Gastrocnemius medialis (tissue), 4 donors: Measurements from ENCODE around the gene E2F8. TPM values are rescaled to one million over a fixed set of nuclear protein-coding genes. Genes with fewer than 3 reads are reported as not detected.

Experiments used
- ATAC-seq, 2 donors: fragments of 150-250 bp; one replicate each; pipeline ENCODE4 v1.9.1; 2016
- DNase-seq, 2 donors: peaks; one replicate each; pipeline ENCODE4 v3.0.0-alpha.2; 2019
- H3K27ac ChIP-seq, 4 donors: fragments of 200-600 bp; sonication (generic); 1 replicate in 1 of 4; 2 replicates in 3 of 4; pipeline ENCODE4 v1.5.1; 2016 to 2018; ENCODE audit warnings: mild to moderate bottlenecking in 2 of 4, moderate library complexity in 1 of 4
- H3K27me3 ChIP-seq, 3 donors: fragments of 200-600 bp; sonication (generic) in 2 of 3; 1 replicate in 1 of 3; 2 replicates in 2 of 3; pipeline versions ENCODE4 v1.5.1 to v1.6.0; 2016 to 2019; ENCODE audit warnings: mild to moderate bottlenecking in 1 of 3, moderate library complexity in 1 of 3
- H3K36me3 ChIP-seq, 2 donors: fragments of 200-600 bp; sonication (generic) in 1 of 2; one replicate each; pipeline ENCODE4 v1.5.1; 2017 to 2018
- H3K4me1 ChIP-seq, 2 donors: fragments of 200-600 bp; sonication (generic) in 1 of 2; one replicate each; pipeline ENCODE4 v1.5.1; 2016 to 2017; ENCODE audit warnings: mild to moderate bottlenecking in 2 of 2
- H3K4me3 ChIP-seq, 4 donors: fragments of 200-600 bp; sonication (generic) in 3 of 4; 1 replicate in 1 of 4; 2 replicates in 3 of 4; pipeline ENCODE4 v1.5.1; 2016 to 2019; ENCODE audit warnings: mild to moderate bottlenecking in 2 of 4
- H3K9me3 ChIP-seq, 3 donors: fragments of 200-600 bp; sonication (generic) in 2 of 3; 1 replicate in 1 of 3; 2 replicates in 2 of 3; pipeline ENCODE4 v1.5.1; 2016 to 2019
- POLR2A ChIP-seq, 2 donors: fragments of 450-650 bp; IDR thresholded peaks; one replicate each; pipeline ENCODE4 v1.6.1; 2017; ENCODE audit warnings: antibody characterized with exemption in 2 of 2, mild to moderate bottlenecking in 2 of 2, moderate library complexity in 2 of 2
- in situ Hi-C, 4 donors: fragments of 200-750 bp; cut with MboI; loops; one replicate each; pipeline versions ENCODE4 v1.15.0 to v1.8.0; 2017; ENCODE audit warnings: low sequenced_read_pairs in 4 of 4
- intact Hi-C: fragments of 100-400 bp; cut with DNase I; formaldehyde crosslinking; loops from one replicate; pipeline ENCODE4 v1.15.1; 2023; ENCODE audit warnings: low total_unique reads
- total RNA-seq, 4 donors: library from RNA; depleted of rRNA; stranded (reverse); fragments of >200 nt; gene quantifications; one replicate each; pipeline versions ENCODE4 v1.1.0 to v1.2.3, GENCODE V29; 2016
- TF ChIP-seq, protein P1 (sequence below), 5 experiments: fragments of 450-650 bp in 3 of 5; fragments of 200-600 bp in 2 of 5; sonication (generic) in 2 of 5; IDR thresholded peaks in 4 of 5; conservative IDR thresholded peaks in 1 of 5; 1 replicate in 4 of 5; 2 replicates in 1 of 5; pipeline ENCODE4 v1.5.1; 2016 to 2019; ENCODE audit warnings: antibody characterized with exemption in 5 of 5, mild to moderate bottlenecking in 3 of 5, moderate library complexity in 3 of 5

Gene E2F8
- total RNA-seq, 4 donors from 2014 or later = 0.39 to 0.80 (median 0.78) TPM; not detected in 1

DNA sequence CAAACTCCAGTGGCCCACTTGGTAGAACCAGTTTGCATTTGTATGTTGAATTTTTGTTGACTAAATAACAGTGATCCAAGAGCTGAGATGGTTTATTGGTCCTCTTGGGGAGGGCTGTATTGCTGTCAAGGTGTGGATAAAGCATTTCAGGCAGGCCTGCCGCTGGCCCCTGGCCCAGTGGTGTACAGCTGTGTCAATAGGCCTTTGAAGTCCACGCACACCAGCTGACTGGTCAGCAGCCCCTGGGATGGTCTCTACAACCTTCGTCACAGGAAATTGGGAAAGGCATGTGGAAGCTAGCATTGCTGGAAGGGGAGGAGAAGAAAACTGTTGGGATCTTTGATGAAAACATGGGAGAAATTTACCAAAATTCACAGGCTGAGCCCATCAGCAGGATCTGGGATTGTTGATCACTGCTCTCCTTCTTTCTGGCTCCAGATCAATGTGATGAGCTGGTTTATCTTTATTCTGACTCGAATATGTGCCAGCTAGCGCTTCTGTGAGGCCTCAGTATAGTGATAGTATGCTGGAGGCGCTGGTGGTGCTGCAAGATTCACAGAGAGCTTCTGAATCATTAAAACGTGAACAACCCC, 12.5 kb upstream of the E2F8 start:
- H3K36me3 ChIP-seq = no peaks in the 10 kb centered on the region
- H3K27me3 ChIP-seq = no peaks in the 10 kb centered on the region
- H3K4me3 ChIP-seq = no peak overlapping the region
- H3K4me1 ChIP-seq = no peaks in the 10 kb centered on the region
- DNase-seq = no peak
- H3K9me3 ChIP-seq = no peaks in the 10 kb centered on the region
- TF ChIP-seq POLR2A (IDR thresholded peaks at IDR 0.05) = no peak
- TF ChIP-seq, protein P1, sequence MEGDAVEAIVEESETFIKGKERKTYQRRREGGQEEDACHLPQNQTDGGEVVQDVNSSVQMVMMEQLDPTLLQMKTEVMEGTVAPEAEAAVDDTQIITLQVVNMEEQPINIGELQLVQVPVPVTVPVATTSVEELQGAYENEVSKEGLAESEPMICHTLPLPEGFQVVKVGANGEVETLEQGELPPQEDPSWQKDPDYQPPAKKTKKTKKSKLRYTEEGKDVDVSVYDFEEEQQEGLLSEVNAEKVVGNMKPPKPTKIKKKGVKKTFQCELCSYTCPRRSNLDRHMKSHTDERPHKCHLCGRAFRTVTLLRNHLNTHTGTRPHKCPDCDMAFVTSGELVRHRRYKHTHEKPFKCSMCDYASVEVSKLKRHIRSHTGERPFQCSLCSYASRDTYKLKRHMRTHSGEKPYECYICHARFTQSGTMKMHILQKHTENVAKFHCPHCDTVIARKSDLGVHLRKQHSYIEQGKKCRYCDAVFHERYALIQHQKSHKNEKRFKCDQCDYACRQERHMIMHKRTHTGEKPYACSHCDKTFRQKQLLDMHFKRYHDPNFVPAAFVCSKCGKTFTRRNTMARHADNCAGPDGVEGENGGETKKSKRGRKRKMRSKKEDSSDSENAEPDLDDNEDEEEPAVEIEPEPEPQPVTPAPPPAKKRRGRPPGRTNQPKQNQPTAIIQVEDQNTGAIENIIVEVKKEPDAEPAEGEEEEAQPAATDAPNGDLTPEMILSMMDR (IDR thresholded peaks at IDR 0.05 in 4 of 5, conservative IDR thresholded peaks at IDR 0.05 in 1 of 5) = no peak
- intact Hi-C loops (no loop called here), in situ Hi-C loops (no loop called here)
- ATAC-seq = no peak
- no peak overlapping the region for H3K27ac ChIP-seq

DNA sequence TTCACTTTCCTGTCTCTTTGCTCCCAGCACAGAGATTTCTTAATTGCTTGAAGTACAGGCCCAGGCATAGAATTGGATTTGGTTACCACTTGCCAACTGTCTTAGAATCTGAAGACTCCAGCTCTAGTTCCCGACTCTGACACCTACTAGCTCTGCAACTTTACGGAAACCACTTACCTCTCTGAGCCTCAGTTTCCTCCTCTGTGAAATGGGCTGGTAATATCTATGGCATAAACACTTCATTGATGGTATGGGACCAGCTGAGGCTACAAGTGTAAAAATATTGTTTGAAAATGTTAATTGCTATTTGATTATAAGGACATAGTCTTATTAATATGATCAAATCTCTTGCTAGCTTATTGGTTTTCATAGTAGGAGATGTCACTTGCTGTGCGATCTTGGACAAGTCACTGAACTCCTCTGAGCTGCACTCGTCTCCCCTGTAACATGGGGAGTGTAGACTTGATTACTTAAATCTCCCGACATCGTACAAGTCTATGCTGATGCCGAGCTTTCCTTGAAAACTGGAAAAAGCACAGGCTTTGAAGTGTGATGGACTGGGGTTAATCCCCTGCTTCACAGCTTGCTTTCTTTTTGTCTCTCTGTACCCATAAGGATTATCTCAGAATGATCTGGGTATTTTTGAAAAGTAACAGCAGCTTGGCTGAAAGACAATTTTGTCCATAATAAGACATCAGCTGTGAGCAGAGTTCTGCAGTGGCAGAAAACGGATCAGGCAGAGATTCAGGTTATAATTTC, 11.8 kb upstream of the E2F8 start:
- Histone ChIP-seq H3K4me1 (no peaks in the 10 kb centered on the region), H3K4me3 (no peak overlapping the region), H3K36me3 (no peaks in the 10 kb centered on the region), H3K27me3 (no peaks in the 10 kb centered on the region), H3K27ac (no peak overlapping the region), H3K9me3 (no peaks in the 10 kb centered on the region)
- in situ Hi-C loops = no loop called here
- no peak for ATAC-seq
- intact Hi-C loops = no loop called here
- DNase-seq = no peak
- no peak for TF ChIP-seq POLR2A (IDR thresholded peaks at IDR 0.05)
- TF ChIP-seq, protein P1 (IDR thresholded peaks at IDR 0.05 in 4 of 5, conservative IDR thresholded peaks at IDR 0.05 in 1 of 5) = no peak

DNA sequence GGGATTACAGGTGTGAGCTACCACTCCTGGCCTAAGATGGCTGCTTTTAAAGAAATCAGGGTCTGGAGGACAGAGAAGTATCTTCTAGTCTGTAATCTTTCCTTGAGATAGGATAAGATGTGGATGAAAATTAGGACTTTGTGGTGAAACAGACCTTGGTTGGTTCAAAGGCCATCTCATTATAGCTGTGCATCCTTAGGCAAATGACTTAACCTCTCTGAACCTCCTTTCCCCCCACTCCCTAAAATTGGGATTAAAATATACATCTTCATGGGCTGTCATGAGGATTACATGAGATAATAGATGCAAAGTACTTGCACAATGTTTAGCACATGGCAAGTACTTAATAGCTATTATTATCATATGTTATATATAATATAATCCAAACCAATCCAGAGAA, 10.8 kb upstream of the E2F8 start:
- Histone ChIP-seq H3K27ac (no peak overlapping the region), H3K4me1 (no peaks in the 10 kb centered on the region), H3K36me3 (no peaks in the 10 kb centered on the region), H3K27me3 (no peaks in the 10 kb centered on the region), H3K9me3 (no peaks in the 10 kb centered on the region), H3K4me3 (no peak overlapping the region)
- ATAC-seq (no peak), DNase-seq (no peak)
- in situ Hi-C loops = no loop called here
- intact Hi-C loops = no loop called here
- TF ChIP-seq, protein P1 (IDR thresholded peaks at IDR 0.05 in 4 of 5, conservative IDR thresholded peaks at IDR 0.05 in 1 of 5) = no peak
- TF ChIP-seq POLR2A (IDR thresholded peaks at IDR 0.05) = no peak

DNA sequence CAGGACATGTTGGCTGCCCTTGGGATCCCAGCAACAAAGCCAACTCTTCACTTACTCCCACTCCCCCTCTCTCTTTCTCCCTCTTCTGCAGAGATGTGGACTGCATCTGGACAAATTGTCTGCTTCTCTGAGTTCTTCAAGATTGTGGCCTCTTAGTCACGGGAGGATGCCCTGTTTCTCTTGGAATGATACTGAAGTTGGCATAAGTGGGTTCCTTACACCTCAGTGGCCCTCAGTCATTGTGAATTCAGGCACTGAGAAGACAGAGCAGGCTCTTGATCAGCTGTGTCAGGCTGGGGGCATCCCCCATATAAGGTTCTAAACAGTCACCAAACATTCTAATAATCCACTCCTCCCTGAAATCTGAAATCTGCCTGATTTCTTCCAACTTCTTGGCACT, 6.1 kb upstream of the E2F8 start:
- H3K4me1 ChIP-seq = peaks cover 5 to 7% of the 10 kb centered on the region in 2 donors
- intact Hi-C loops (no loop called here), in situ Hi-C loops (no loop called here)
- no peak overlapping the region for H3K4me3 ChIP-seq
- H3K27ac ChIP-seq = no peak overlapping the region
- no peak for TF ChIP-seq POLR2A (IDR thresholded peaks at IDR 0.05)
- TF ChIP-seq, protein P1 (IDR thresholded peaks at IDR 0.05 in 4 of 5, conservative IDR thresholded peaks at IDR 0.05 in 1 of 5) = no peak
- no peak for DNase-seq
- H3K27me3 ChIP-seq = peaks cover 10 to 17% (median 10%) of the 10 kb centered on the region in 3 donors
- H3K36me3 ChIP-seq = no peaks in the 10 kb centered on the region
- no peak for ATAC-seq
- no peaks in the 10 kb centered on the region for H3K9me3 ChIP-seq
